ENCODE results near the gene PDCD4. TPM values are rescaled to one million over a fixed set of nuclear protein-coding genes. Genes with fewer than 3 reads are reported as not detected.

PDCD4 gene
- total and polyA plus RNA-seq, 2 of the 13 experiments (the other 11 are each of a cell fraction or from before 2014, with no cell fraction given) = 22.8 to 56.2 TPM

DNA sequence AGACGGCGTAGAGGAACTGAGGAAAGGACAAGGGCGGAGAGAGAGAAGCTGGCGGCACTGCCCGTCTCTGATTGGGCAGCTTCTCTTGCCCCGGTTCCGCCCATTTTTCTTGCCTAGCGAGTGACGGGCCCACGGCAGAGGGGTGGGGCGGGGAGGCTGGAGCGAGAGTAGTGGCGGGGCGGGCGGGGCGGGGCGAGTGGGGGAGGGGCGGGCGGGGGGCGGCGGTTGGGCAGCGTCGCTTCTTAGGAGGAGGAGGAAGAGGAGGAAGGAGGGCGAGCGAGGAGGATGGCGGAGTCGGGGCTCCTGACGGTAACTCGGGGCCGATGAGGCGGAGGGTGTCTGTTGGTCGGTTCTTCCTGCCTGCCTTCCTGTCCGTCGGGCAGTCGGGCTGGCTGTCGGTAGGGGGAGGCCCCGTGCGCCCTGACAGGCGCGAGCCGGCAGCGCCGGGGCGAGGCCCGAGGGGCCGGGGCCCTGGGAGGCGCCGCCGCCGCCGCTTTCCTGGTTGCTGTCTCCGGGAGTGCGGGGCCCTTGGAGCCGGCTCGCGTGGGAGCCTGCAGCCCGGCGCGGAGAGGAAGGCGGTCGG is 47.7 kb downstream of the PDCD4 start, which contains the start of gene SHOC2 (continued):
- TF ChIP-seq CHD2 (IDR thresholded peaks at IDR 0.05; ENCODE audit: low read depth, low read length) = no peak
- TF ChIP-seq ZSCAN29 (CRISPR knock-in tag; conservative IDR thresholded peaks at IDR 0.05) = no peak
- peak; percentile 67; the same call in 1 of the 2 replicates for TF ChIP-seq SIN3A (IDR thresholded peaks at IDR 0.05; ENCODE audit: borderline replicate concordance, low read depth, low read length)
- TF ChIP-seq ZNF550 (CRISPR knock-in tag; IDR thresholded peaks at IDR 0.05; ENCODE audit: borderline replicate concordance) = no peak
- no peak for TF ChIP-seq ZNF749 (CRISPR knock-in tag; IDR thresholded peaks at IDR 0.05; ENCODE audit: borderline replicate concordance)
- TF ChIP-seq TAF15 (IDR thresholded peaks at IDR 0.05; ENCODE audit: low read depth, low read length, poor library complexity, severe bottlenecking) = no peak
- TF ChIP-seq, protein P1, sequence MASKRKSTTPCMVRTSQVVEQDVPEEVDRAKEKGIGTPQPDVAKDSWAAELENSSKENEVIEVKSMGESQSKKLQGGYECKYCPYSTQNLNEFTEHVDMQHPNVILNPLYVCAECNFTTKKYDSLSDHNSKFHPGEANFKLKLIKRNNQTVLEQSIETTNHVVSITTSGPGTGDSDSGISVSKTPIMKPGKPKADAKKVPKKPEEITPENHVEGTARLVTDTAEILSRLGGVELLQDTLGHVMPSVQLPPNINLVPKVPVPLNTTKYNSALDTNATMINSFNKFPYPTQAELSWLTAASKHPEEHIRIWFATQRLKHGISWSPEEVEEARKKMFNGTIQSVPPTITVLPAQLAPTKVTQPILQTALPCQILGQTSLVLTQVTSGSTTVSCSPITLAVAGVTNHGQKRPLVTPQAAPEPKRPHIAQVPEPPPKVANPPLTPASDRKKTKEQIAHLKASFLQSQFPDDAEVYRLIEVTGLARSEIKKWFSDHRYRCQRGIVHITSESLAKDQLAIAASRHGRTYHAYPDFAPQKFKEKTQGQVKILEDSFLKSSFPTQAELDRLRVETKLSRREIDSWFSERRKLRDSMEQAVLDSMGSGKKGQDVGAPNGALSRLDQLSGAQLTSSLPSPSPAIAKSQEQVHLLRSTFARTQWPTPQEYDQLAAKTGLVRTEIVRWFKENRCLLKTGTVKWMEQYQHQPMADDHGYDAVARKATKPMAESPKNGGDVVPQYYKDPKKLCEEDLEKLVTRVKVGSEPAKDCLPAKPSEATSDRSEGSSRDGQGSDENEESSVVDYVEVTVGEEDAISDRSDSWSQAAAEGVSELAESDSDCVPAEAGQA (IDR thresholded peaks at IDR 0.05; ENCODE audit: low read depth) = no peak
- TF ChIP-seq, protein P1 (CRISPR knock-in tag; IDR thresholded peaks at IDR 0.05; ENCODE audit: borderline replicate concordance) = no peak
- no peak for TF ChIP-seq ZNF225 (CRISPR knock-in tag; IDR thresholded peaks at IDR 0.05)
- TF ChIP-seq, protein P2, sequence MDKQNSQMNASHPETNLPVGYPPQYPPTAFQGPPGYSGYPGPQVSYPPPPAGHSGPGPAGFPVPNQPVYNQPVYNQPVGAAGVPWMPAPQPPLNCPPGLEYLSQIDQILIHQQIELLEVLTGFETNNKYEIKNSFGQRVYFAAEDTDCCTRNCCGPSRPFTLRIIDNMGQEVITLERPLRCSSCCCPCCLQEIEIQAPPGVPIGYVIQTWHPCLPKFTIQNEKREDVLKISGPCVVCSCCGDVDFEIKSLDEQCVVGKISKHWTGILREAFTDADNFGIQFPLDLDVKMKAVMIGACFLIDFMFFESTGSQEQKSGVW (CRISPR knock-in tag; IDR thresholded peaks at IDR 0.05; ENCODE audit: borderline replicate concordance) = no peak
- no peak for TF ChIP-seq SMC3 (IDR thresholded peaks at IDR 0.05; ENCODE audit: low read length)
- no peak for TF ChIP-seq MTF1 (CRISPR knock-in tag; IDR thresholded peaks at IDR 0.05)
- no peak for TF ChIP-seq MIXL1 (CRISPR knock-in tag; IDR thresholded peaks at IDR 0.05)
- TF ChIP-seq, protein P3, sequence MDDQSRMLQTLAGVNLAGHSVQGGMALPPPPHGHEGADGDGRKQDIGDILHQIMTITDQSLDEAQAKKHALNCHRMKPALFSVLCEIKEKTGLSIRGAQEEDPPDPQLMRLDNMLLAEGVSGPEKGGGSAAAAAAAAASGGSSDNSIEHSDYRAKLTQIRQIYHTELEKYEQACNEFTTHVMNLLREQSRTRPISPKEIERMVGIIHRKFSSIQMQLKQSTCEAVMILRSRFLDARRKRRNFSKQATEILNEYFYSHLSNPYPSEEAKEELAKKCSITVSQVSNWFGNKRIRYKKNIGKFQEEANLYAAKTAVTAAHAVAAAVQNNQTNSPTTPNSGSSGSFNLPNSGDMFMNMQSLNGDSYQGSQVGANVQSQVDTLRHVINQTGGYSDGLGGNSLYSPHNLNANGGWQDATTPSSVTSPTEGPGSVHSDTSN (CRISPR knock-in tag; IDR thresholded peaks at IDR 0.05; ENCODE audit: borderline replicate concordance) = no peak
- TF ChIP-seq HNF4A (CRISPR knock-in tag; IDR thresholded peaks at IDR 0.05) = no peak
- TF ChIP-seq TEAD2 (CRISPR knock-in tag; IDR thresholded peaks at IDR 0.05) = no peak
- TF ChIP-seq POLR2A (IDR thresholded peaks at IDR 0.05; ENCODE audit: insufficient read depth in 1 of 2, low read depth in 2 of 2, low read length in 2 of 2) = peak; percentile 55 to 90; a peak in 3 of 4 replicates
- TF ChIP-seq ZFYVE20 (CRISPR knock-in tag; IDR thresholded peaks at IDR 0.05; ENCODE audit: borderline replicate concordance, low read depth) = no peak
- TF ChIP-seq ZNF652 (CRISPR knock-in tag; IDR thresholded peaks at IDR 0.05; ENCODE audit: borderline replicate concordance, low read depth) = no peak
- TF ChIP-seq, protein P4, sequence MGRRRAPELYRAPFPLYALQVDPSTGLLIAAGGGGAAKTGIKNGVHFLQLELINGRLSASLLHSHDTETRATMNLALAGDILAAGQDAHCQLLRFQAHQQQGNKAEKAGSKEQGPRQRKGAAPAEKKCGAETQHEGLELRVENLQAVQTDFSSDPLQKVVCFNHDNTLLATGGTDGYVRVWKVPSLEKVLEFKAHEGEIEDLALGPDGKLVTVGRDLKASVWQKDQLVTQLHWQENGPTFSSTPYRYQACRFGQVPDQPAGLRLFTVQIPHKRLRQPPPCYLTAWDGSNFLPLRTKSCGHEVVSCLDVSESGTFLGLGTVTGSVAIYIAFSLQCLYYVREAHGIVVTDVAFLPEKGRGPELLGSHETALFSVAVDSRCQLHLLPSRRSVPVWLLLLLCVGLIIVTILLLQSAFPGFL (CRISPR knock-in tag; IDR thresholded peaks at IDR 0.05) = no peak
- TF ChIP-seq SMAD9 (CRISPR knock-in tag; IDR thresholded peaks at IDR 0.05) = no peak
